HepG2 (cell line): ENCODE data around the gene DSCAM. TPM values are rescaled to one million over a fixed set of nuclear protein-coding genes. Genes with fewer than 3 reads are reported as not detected.

Source experiments
- ATAC-seq: fragments of 200-7000 bp; cut with Tn5 transposase; 3 replicates; pipeline ENCODE4 v1.9.1; 2020; ENCODE audit warnings: mild to moderate bottlenecking, moderate library complexity
- BruUV-seq: library from RNA; stranded (reverse); fragments of 400-500 nt; replicated peaks from 2 replicates; lab custom pipeline; 2021; lab: Mats Ljungman, UMichigan
- CTCF ChIA-PET: fragments of 300-600 bp; formaldehyde crosslinking; extraction: SDS; loops from one replicate; lab custom pipeline; 2021; ENCODE audit warnings: low total read pairs, inconsistent platforms, low intra/inter-chr PET ratio; lab: Yijun Ruan, JAX
- POLR2A ChIA-PET: fragments of 350-600 bp; sonication (Branson Sonifier 250); formaldehyde crosslinking; loops from one replicate; lab custom pipeline; 2020; ENCODE audit warnings: antibody characterized with exemption, inconsistent platforms; lab: Yijun Ruan, JAX
- DNase-seq: peaks from one replicate; pipeline ENCODE4 v3.0.0-alpha.2; 2015; ENCODE audit warnings: low spot score
- FAIRE-seq: peaks from 3 replicates; lab custom pipeline; 2011; peaks lifted over from hg19 to GRCh38; lab: Jason Lieb, UNC
- H2AFZ ChIP-seq: one replicate; pipeline ENCODE4 v1.6.1; 2011; ENCODE audit warnings: low read length, inconsistent platforms
- H3K27ac ChIP-seq: fragments of 300-600 bp; 3 replicates; pipeline ENCODE4 v1.8.0; 2011; ENCODE audit warnings: mixed run types, mild to moderate bottlenecking, mixed read lengths, low read length, inconsistent platforms; ENCODE audit not compliant: insufficient read depth; ENCODE audit errors: extremely low read length
- H3K27me3 ChIP-seq, 2 experiments: fragments of 200-600 bp in 1 of 2; 2 replicates in 1 of 2; 3 replicates in 1 of 2; pipeline versions ENCODE4 v1.6.0 to v1.8.0; 2011; ENCODE audit warnings: low read length in 2 of 2, mild to moderate bottlenecking in 2 of 2, moderate library complexity in 2 of 2, inconsistent platforms in 1 of 2; ENCODE audit not compliant: insufficient read depth in 2 of 2, control insufficient read depth in 1 of 2
- H3K36me3 ChIP-seq, 2 experiments: fragments of 200-600 bp in 1 of 2; replicated peaks in 1 of 2; 2 replicates in 1 of 2; 3 replicates in 1 of 2; pipeline versions ENCODE4 v1.5.1 to v1.8.0; 2011; ENCODE audit warnings: low read length in 2 of 2, inconsistent platforms in 1 of 2; ENCODE audit not compliant: insufficient read depth in 2 of 2, control insufficient read depth in 1 of 2
- H3K4me1 ChIP-seq: 2 replicates; pipeline ENCODE4 v1.5.1; 2012; ENCODE audit warnings: low read length, inconsistent platforms; ENCODE audit not compliant: insufficient read depth
- H3K4me2 ChIP-seq: 2 replicates; pipeline ENCODE4 v1.6.0; 2011; ENCODE audit warnings: low read depth, low read length, inconsistent platforms
- H3K4me3 ChIP-seq, 3 experiments: fragments of 200-600 bp in 1 of 3; sonication (generic), shearing (Covaris generic) in 1 of 3; replicated peaks in 1 of 3; 2 replicates each; pipeline ENCODE4 v1.5.1; 2011 to 2016; ENCODE audit warnings: low read length in 3 of 3, inconsistent platforms in 2 of 3, low read depth in 2 of 3, mild to moderate bottlenecking in 2 of 3, control low read depth in 1 of 3, mixed read lengths in 1 of 3; ENCODE audit not compliant: insufficient read depth in 1 of 3
- H3K79me2 ChIP-seq: one replicate; pipeline ENCODE4 v1.6.1; 2011; ENCODE audit warnings: low read length, inconsistent platforms; ENCODE audit not compliant: insufficient read depth
- H3K9ac ChIP-seq: 2 replicates; pipeline ENCODE4 v1.6.0; 2011; ENCODE audit warnings: mild to moderate bottlenecking, low read depth, low read length, inconsistent platforms; ENCODE audit not compliant: insufficient read depth
- H3K9me3 ChIP-seq: 2 replicates; pipeline ENCODE4 v1.5.1; 2012; ENCODE audit warnings: mild to moderate bottlenecking, low read length
- H4K20me1 ChIP-seq: 2 replicates; pipeline ENCODE4 v1.6.0; 2011; ENCODE audit warnings: inconsistent platforms, mild to moderate bottlenecking, low read length, moderate library complexity; ENCODE audit not compliant: insufficient read depth
- GLI4 ChIP-seq: sonication (generic); formaldehyde crosslinking; IDR thresholded peaks from 2 replicates; pipeline ENCODE4 v1.5.1; 2020; ENCODE audit warnings: missing genetic modification reagents, mild to moderate bottlenecking, moderate library complexity, borderline replicate concordance
- HNRNPUL1 ChIP-seq: fragments of 200-400 bp; formaldehyde crosslinking; IDR thresholded peaks from 2 replicates; pipeline ENCODE4 v1.6.1; 2017; ENCODE audit warnings: low read depth, mild to moderate bottlenecking, low read length, moderate library complexity
- PHF5A ChIP-seq: IDR thresholded peaks from one replicate; pipeline ENCODE4 v1.6.1; 2018; ENCODE audit warnings: low read depth, missing genetic modification reagents; ENCODE audit not compliant: unreplicated experiment
- POGK ChIP-seq: sonication (generic); formaldehyde crosslinking; conservative IDR thresholded peaks from 2 replicates; pipeline ENCODE4 v1.8.0; 2022; ENCODE audit warnings: mild to moderate bottlenecking, moderate library complexity, missing genetic modification reagents
- RBM39 ChIP-seq: fragments of 200-400 bp; formaldehyde crosslinking; IDR thresholded peaks from one replicate; pipeline ENCODE4 v1.6.1; 2018; ENCODE audit warnings: antibody characterized with exemption, mild to moderate bottlenecking, low read depth, low read length; ENCODE audit not compliant: poor library complexity, severe bottlenecking
- ZBTB34 ChIP-seq: sonication (generic); formaldehyde crosslinking; IDR thresholded peaks from 2 replicates; pipeline ENCODE4 v1.8.0; 2022; ENCODE audit warnings: mild to moderate bottlenecking, missing genetic modification reagents
- ZNF670 ChIP-seq: sonication (generic); formaldehyde crosslinking; IDR thresholded peaks from 2 replicates; pipeline ENCODE4 v1.8.0; 2022; ENCODE audit warnings: mild to moderate bottlenecking, missing genetic modification reagents, borderline replicate concordance
- WGBS: methylation state at CpG from one replicate; pipeline ENCODE4 v1.1.6; 2017; ENCODE audit warnings: low lambda C conversion rate; 5-methylcytosine and 5-hydroxymethylcytosine counted together
- in situ Hi-C: cut with HindIII; loops from 2 replicates; pipeline ENCODE4 v1.10.0; 2017; ENCODE audit warnings: low pct_unique_long_range_greater_than_20kb; ENCODE audit not compliant: extremely low pct_ligation_motif_present
- intact Hi-C: fragments of 100-400 bp; cut with micrococcal nuclease; formaldehyde crosslinking; loops from one replicate; pipeline ENCODE4 v1.10.0; 2022; ENCODE audit not compliant: unreplicated experiment
- polyA plus RNA-seq, 8 experiments: library from polyadenylated mRNA; depleted of rRNA in 3 of 8; stranded (reverse) in 7 of 8; unstranded in 1 of 8; fragments of >200 nt; fragmentation: Illumina TruSeq in 4 of 8; extraction: Trizol in 4 of 8; gene quantifications; 2 replicates each; pipeline versions ENCODE4 v1.2.1 to v1.2.3, GENCODE V29; 2011 to 2016; ENCODE audit warnings: low read depth in 4 of 8, missing spikeins in 1 of 8, mixed read lengths in 1 of 8; ENCODE audit not compliant: insufficient read depth in 1 of 8
- total RNA-seq, 5 experiments: library from RNA; depleted of rRNA; stranded (reverse); fragments of >200 nt; fragmentation: Illumina TruSeq; extraction: Trizol; gene quantifications; 2 replicates each; pipeline ENCODE4 v1.2.3, GENCODE V29; 2016; ENCODE audit warnings: low read depth in 1 of 5

DSCAM gene
- total and polyA plus RNA-seq, 2 of the 13 experiments (the other 11 are each of a cell fraction or from before 2014, with no cell fraction given): not detected

- Histone ChIP-seq H3K36me3 (no peaks in the 10 kb centered on the region), H3K4me2 (no peak overlapping the region), H3K27ac (no peak overlapping the region), H3K9ac (no peak overlapping the region), H2AFZ (no peak overlapping the region), H4K20me1 (no peaks in the 10 kb centered on the region), H3K27me3 (no peaks in the 10 kb centered on the region), H3K9me3 (peaks cover 92% of the 10 kb centered on the region), H3K79me2 (no peaks in the 10 kb centered on the region), H3K4me1 (no peaks in the 10 kb centered on the region), H3K4me3 (no peak overlapping the region)
- no peak for DNase-seq
- no peak for FAIRE-seq
- ChIA-PET CTCF (no interaction called here), POLR2A (no interaction called here)
- ATAC-seq: no peak
- intact Hi-C loops: no loop called here
- in situ Hi-C loops: no loop called here
- WGBS: 61% methylated on average over 14 of the region's 14 CpGs
- no TSS peak for BruUV-seq
- TF ChIP-seq GLI4 (CRISPR knock-in tag): no peak
- TF ChIP-seq ZNF670: no peak
- no peak for TF ChIP-seq POGK (CRISPR knock-in tag)
- no peak for TF ChIP-seq ZBTB34 (CRISPR knock-in tag)
- no peak for TF ChIP-seq PHF5A (CRISPR knock-in tag)
- TF ChIP-seq RBM39: no peak
- TF ChIP-seq HNRNPUL1: no peak
These were observed 873.8 kb downstream of the DSCAM start for GRCh38 chr21:39972976-39973770.
